Adipocyte (in vitro differentiated cells): ENCODE data around the gene LRRC26.

Experiments
- DNase-seq: peaks from one replicate; pipeline ENCODE4 v3.0.0-alpha.2; 2015; ENCODE audit warnings: low read depth
- H3K27me3 ChIP-seq: replicated peaks from 2 replicates; pipeline ENCODE4 v1.7.0; 2013; ENCODE audit warnings: mild to moderate bottlenecking, low read length, moderate library complexity; ENCODE audit not compliant: control insufficient read depth, insufficient read depth
- H3K36me3 ChIP-seq: 2 replicates; pipeline ENCODE4 v1.7.0; 2013; ENCODE audit warnings: low read length, mild to moderate bottlenecking, moderate library complexity; ENCODE audit not compliant: control insufficient read depth, insufficient read depth, severe bottlenecking
- H3K4me1 ChIP-seq: 2 replicates; pipeline ENCODE4 v1.7.0; 2013; ENCODE audit warnings: mild to moderate bottlenecking, low read length, moderate library complexity; ENCODE audit not compliant: control insufficient read depth, insufficient read depth
- H3K4me3 ChIP-seq: 2 replicates; pipeline ENCODE4 v1.7.0; 2013; ENCODE audit warnings: mild to moderate bottlenecking, low read length, moderate library complexity
- H3K9ac ChIP-seq: 2 replicates; pipeline ENCODE4 v1.7.0; 2013; ENCODE audit warnings: mild to moderate bottlenecking, low read length, moderate library complexity
- H3K9me3 ChIP-seq: 2 replicates; pipeline ENCODE4 v1.7.0; 2013; ENCODE audit warnings: mild to moderate bottlenecking, low read length, moderate library complexity; ENCODE audit not compliant: control insufficient read depth

Gene LRRC26

GRCh38 chr9:137211532-137211931 lies 41.7 kb upstream of the LRRC26 start:
- Histone ChIP-seq H3K9me3 (no peaks in the 10 kb centered on the region), H3K9ac (no peak overlapping the region), H3K27me3 (no peaks in the 10 kb centered on the region), H3K4me1 (peaks cover 3% of the 10 kb centered on the region), H3K36me3 (peaks cover 13% of the 10 kb centered on the region), H3K4me3 (no peak overlapping the region)
- no peak for DNase-seq

GRCh38 chr9:137206602-137207001 lies 36.8 kb upstream of the LRRC26 start:
- H3K4me3 ChIP-seq = peak overlapping the region; percentile 97
- H3K36me3 ChIP-seq = peaks cover 4% of the 10 kb centered on the region
- H3K4me1 ChIP-seq = peaks cover 33% of the 10 kb centered on the region
- H3K27me3 ChIP-seq = no peaks in the 10 kb centered on the region
- no peak for DNase-seq
- H3K9ac ChIP-seq = peak overlapping the region; percentile 99
- no peaks in the 10 kb centered on the region for H3K9me3 ChIP-seq

- no peaks in the 10 kb centered on the region for H3K27me3 ChIP-seq
- peak; percentile 97 for DNase-seq
- H3K4me1 ChIP-seq = peaks cover 39% of the 10 kb centered on the region
- peak within 1 kb of the TSS; percentile 97 for H3K4me3 ChIP-seq
- H3K36me3 ChIP-seq = peaks cover 4% of the 10 kb centered on the region
- no peaks in the 10 kb centered on the region for H3K9me3 ChIP-seq
- H3K9ac ChIP-seq = peak within 1 kb of the TSS; percentile 99
Measured at GRCh38 chr9:137205126-137206069, 35.5 kb upstream of the LRRC26 start, which contains the start of the genes NDOR1 and TMEM203. TSS of gene NDOR1 (plus strand) at chr9:137205700. CDS start at chr9:137205778, 78 bp downstream. TSS of gene TMEM203 (minus strand) at chr9:137205648. CDS start at chr9:137205414, 234 bp downstream.

- H3K36me3 ChIP-seq = peaks cover 4% of the 10 kb centered on the region
- H3K9me3 ChIP-seq = no peaks in the 10 kb centered on the region
- H3K27me3 ChIP-seq = no peaks in the 10 kb centered on the region
- peaks cover 39% of the 10 kb centered on the region for H3K4me1 ChIP-seq
- peak overlapping the region; percentile 97 for H3K4me3 ChIP-seq
- H3K9ac ChIP-seq = peak overlapping the region; percentile 99
- no peak for DNase-seq
Measured at GRCh38 chr9:137204731-137205125, 34.9 kb upstream of the LRRC26 start.

GRCh38 chr9:137202966-137203365 lies 33.1 kb upstream of the LRRC26 start:
- no peak overlapping the region for H3K9ac ChIP-seq
- no peaks in the 10 kb centered on the region for H3K36me3 ChIP-seq
- no peak for DNase-seq
- no peak overlapping the region for H3K4me3 ChIP-seq
- peaks cover 54% of the 10 kb centered on the region for H3K4me1 ChIP-seq
- H3K9me3 ChIP-seq = no peaks in the 10 kb centered on the region
- no peaks in the 10 kb centered on the region for H3K27me3 ChIP-seq

GRCh38 chr9:137201205-137201868 lies 31.5 kb upstream of the LRRC26 start:
- Histone ChIP-seq H3K9me3 (no peaks in the 10 kb centered on the region), H3K9ac (peak overlapping the region; percentile 92), H3K4me3 (peak overlapping the region; percentile 88), H3K27me3 (no peaks in the 10 kb centered on the region), H3K4me1 (peaks cover 48% of the 10 kb centered on the region), H3K36me3 (no peaks in the 10 kb centered on the region)
- no peak for DNase-seq

GRCh38 chr9:137200311-137201204 lies 30.7 kb upstream of the LRRC26 start, which contains the start of gene TPRN:
TSS of gene TPRN (minus strand) at chr9:137200741. CDS start at chr9:137200711, 30 bp downstream.
- H3K9ac ChIP-seq = peak within 1 kb of the TSS; percentile 92
- H3K9me3 ChIP-seq = no peaks in the 10 kb centered on the region
- H3K4me3 ChIP-seq = peak within 1 kb of the TSS; percentile 88
- H3K36me3 ChIP-seq = no peaks in the 10 kb centered on the region
- H3K27me3 ChIP-seq = no peaks in the 10 kb centered on the region
- H3K4me1 ChIP-seq = peaks cover 45% of the 10 kb centered on the region
- DNase-seq = peak; percentile 100

GRCh38 chr9:137199411-137200121 lies 29.7 kb upstream of the LRRC26 start:
- H3K4me3 ChIP-seq = peak overlapping the region; percentile 67
- DNase-seq = peak; percentile 39
- peak overlapping the region; percentile 71 for H3K9ac ChIP-seq
- H3K9me3 ChIP-seq = no peaks in the 10 kb centered on the region
- no peaks in the 10 kb centered on the region for H3K36me3 ChIP-seq
- no peaks in the 10 kb centered on the region for H3K27me3 ChIP-seq
- peaks cover 44% of the 10 kb centered on the region for H3K4me1 ChIP-seq

GRCh38 chr9:137198902-137199283 lies 29.0 kb upstream of the LRRC26 start:
- H3K36me3 ChIP-seq = no peaks in the 10 kb centered on the region
- no peaks in the 10 kb centered on the region for H3K9me3 ChIP-seq
- peak overlapping the region; percentile 67 for H3K4me3 ChIP-seq
- peaks cover 37% of the 10 kb centered on the region for H3K4me1 ChIP-seq
- no peaks in the 10 kb centered on the region for H3K27me3 ChIP-seq
- no peak for DNase-seq
- H3K9ac ChIP-seq = peak overlapping the region; percentile 71
